ENCODE data around the gene MYEOV. TPM values are rescaled to one million over a fixed set of nuclear protein-coding genes. Genes with fewer than 3 reads are reported as not detected.

MYEOV gene
- total and polyA plus RNA-seq, 9 of the 15 experiments (the other 6 are each of a cell fraction or from before 2014, with no cell fraction given), result 10.2 to 133 (median 32.2) TPM

GRCh38 chr11:69245491-69246345, 48.2 kb upstream of the MYEOV start:
- ChIA-PET POLR2A (no interaction called here), CTCF (ENCODE audit: low intra/inter-chr PET ratio) (no interaction called here)
- Histone ChIP-seq H3K4me3 (no peak overlapping the region), H3K36me3 (ENCODE audit: control insufficient read depth, insufficient read depth, low read length) (no peaks in the 10 kb centered on the region), H3K9me1 (ENCODE audit: control insufficient read depth, insufficient read depth, low read length) (no peaks in the 10 kb centered on the region), H3K27ac (ENCODE audit: extremely low read depth, low read depth, low read length) (no peak overlapping the region), H3K4me2 (ENCODE audit: insufficient read depth, low read length) (no peak overlapping the region), H3K9me3 (replicated peaks; ENCODE audit: control insufficient read depth, insufficient read depth, low read depth, low read length) (no peaks in the 10 kb centered on the region), H3K27me3 (ENCODE audit: control insufficient read depth in 2 of 2, insufficient read depth in 2 of 2, low read length in 2 of 2) (peaks cover 23 to 30% of the 10 kb centered on the region in 2 experiments), H4K20me1 (replicated peaks; ENCODE audit: control insufficient read depth, insufficient read depth, low read length) (no peaks in the 10 kb centered on the region), H3K4me1 (replicated peaks in 1 of 2; ENCODE audit: control insufficient read depth in 2 of 2, insufficient read depth in 2 of 2, low read length in 2 of 2) (no peaks in the 10 kb centered on the region; a peak in 1 of 5 replicates), H2AFZ (ENCODE audit: low read depth, low read length) (no peak overlapping the region), H3K79me2 (ENCODE audit: control insufficient read depth, insufficient read depth, low read length) (no peaks in the 10 kb centered on the region), H3K9ac (ENCODE audit: insufficient read depth in 1 of 2, low read depth in 2 of 2, low read length in 2 of 2) (no peak overlapping the region)
- in situ Hi-C loops (cut with MboI), result no loop called here
- intact Hi-C loops (cut with micrococcal nuclease), result no loop called here
- WGBS (ENCODE audit: insufficient coverage, low coverage, missing lambda C conversion rate), result 2% methylated on average over 15 of the region's 16 CpGs
- FAIRE-seq, result no peak
- BruUV-seq (replicated peaks), result no TSS peak
- ATAC-seq, result no peak
- no peak for DNase-seq (ENCODE audit: extremely low read depth in 1 of 4, low spot score in 3 of 4)
- no peak for TF ChIP-seq KAT8 (IDR thresholded peaks at IDR 0.05; ENCODE audit: low read depth)
- TF ChIP-seq TFAP4 (CRISPR knock-in tag; IDR thresholded peaks at IDR 0.05; ENCODE audit: borderline replicate concordance), result no peak
- TF ChIP-seq ARNT (IDR thresholded peaks at IDR 0.05), result no peak
- no peak for TF ChIP-seq HDAC2 (IDR thresholded peaks at IDR 0.05)
- TF ChIP-seq TGIF2 (CRISPR knock-in tag; IDR thresholded peaks at IDR 0.05), result no peak
- no peak for TF ChIP-seq CEBPZ (IDR thresholded peaks at IDR 0.05; ENCODE audit: borderline replicate concordance, low read depth, low read length)
- TF ChIP-seq U2AF2 (optimal IDR thresholded peaks at IDR 0.05; ENCODE audit: low read depth, low read length), result no peak
- TF ChIP-seq ATF6 (CRISPR knock-in tag; IDR thresholded peaks at IDR 0.05), result no peak
- no peak for TF ChIP-seq L3MBTL2 (IDR thresholded peaks at IDR 0.05)
- TF ChIP-seq CXXC5 (CRISPR knock-in tag; IDR thresholded peaks at IDR 0.05), result no peak
- no peak for TF ChIP-seq DEAF1 (CRISPR knock-in tag; IDR thresholded peaks at IDR 0.05)
- TF ChIP-seq NR2F6 (CRISPR knock-in tag; IDR thresholded peaks at IDR 0.05), result no peak
- TF ChIP-seq CHD4 (IDR thresholded peaks at IDR 0.05; ENCODE audit: insufficient read depth, insufficient replicate concordance, low read depth, low read length, poor library complexity, severe bottlenecking), result no peak

Data from K562 (cell line).